Endodermal cell (in vitro differentiated cells): Measurements from ENCODE around the gene MRGPRE. TPM values are rescaled to one million over a fixed set of nuclear protein-coding genes. Genes with fewer than 3 reads are reported as not detected.

ENCODE experiments used
- DNase-seq: peaks from one replicate; pipeline ENCODE4 v3.0.0-alpha.2; 2017
- H3K27ac ChIP-seq: 2 replicates; pipeline ENCODE4 v1.5.1; 2013; ENCODE audit warnings: mild to moderate bottlenecking, low read depth, low read length, moderate library complexity
- H3K27me3 ChIP-seq: 2 replicates; pipeline ENCODE4 v1.6.1; 2013; ENCODE audit warnings: mild to moderate bottlenecking, low read length, moderate library complexity; ENCODE audit not compliant: insufficient read depth, control insufficient read depth, poor library complexity, severe bottlenecking
- H3K36me3 ChIP-seq: 2 replicates; pipeline ENCODE4 v1.7.0; 2013; ENCODE audit warnings: mild to moderate bottlenecking, low read length, moderate library complexity; ENCODE audit not compliant: control insufficient read depth, insufficient read depth
- H3K4me1 ChIP-seq: one replicate; pipeline ENCODE4 v1.7.0; 2013; ENCODE audit warnings: low read length; ENCODE audit not compliant: control insufficient read depth, insufficient read depth
- H3K4me3 ChIP-seq: 2 replicates; pipeline ENCODE4 v1.5.1; 2013; ENCODE audit warnings: mild to moderate bottlenecking, low read length, moderate library complexity
- H3K9ac ChIP-seq: 2 replicates; pipeline ENCODE4 v1.6.1; 2013; ENCODE audit warnings: mild to moderate bottlenecking, low read length, moderate library complexity; ENCODE audit not compliant: poor library complexity, severe bottlenecking; ENCODE audit errors: extremely low read depth
- H3K9me3 ChIP-seq: 2 replicates; pipeline ENCODE4 v1.6.1; 2013; ENCODE audit warnings: mild to moderate bottlenecking, low read length, moderate library complexity; ENCODE audit not compliant: control insufficient read depth
- H3K27ac Mint-ChIP-seq: 2 replicates; pipeline ENCODE4 v1.8.0; 2020; ENCODE audit warnings: mixed read lengths
- H3K27me3 Mint-ChIP-seq: 2 replicates; pipeline ENCODE4 v1.8.0; 2021; ENCODE audit warnings: mild to moderate bottlenecking, mixed read lengths; ENCODE audit not compliant: insufficient read depth
- H3K36me3 Mint-ChIP-seq: 2 replicates; pipeline ENCODE4 v1.8.0; 2020; ENCODE audit warnings: low read depth, mixed read lengths
- H3K4me1 Mint-ChIP-seq: 2 replicates; pipeline ENCODE4 v1.8.0; 2020; ENCODE audit warnings: mixed read lengths
- H3K4me3 Mint-ChIP-seq: 2 replicates; pipeline ENCODE4 v1.8.0; 2020; ENCODE audit warnings: mild to moderate bottlenecking, moderate library complexity, mixed read lengths
- H3K9me3 Mint-ChIP-seq: 2 replicates; pipeline ENCODE4 v1.8.0; 2020; ENCODE audit warnings: mild to moderate bottlenecking, mixed read lengths
- WGBS, 2 experiments: methylation state at CpG; one replicate each; pipeline versions ENCODE4 v1.1.5 to v1.1.7; 2013; ENCODE audit warnings: missing lambda C conversion rate in 2 of 2, mixed read lengths in 1 of 2; ENCODE audit not compliant: insufficient coverage in 1 of 2, insufficient read length in 1 of 2; 5-methylcytosine and 5-hydroxymethylcytosine counted together
- total RNA-seq, 2 donors: library from RNA; stranded (reverse); fragmentation: NEBNext Ultra II Directional in 1 of 2; extraction: Animal tissue kit (Norgen Biotek cat#: 25700) in 1 of 2; gene quantifications; 2 replicates in 1 of 2; 3 replicates in 1 of 2; pipeline ENCODE4 v1.2.1, GENCODE V29; 2021
- TF ChIP-seq, protein P1 (sequence below): fragments of 200-600 bp; sonication (generic); conservative IDR thresholded peaks from 2 replicates; pipeline ENCODE4 v1.5.0; 2021; ENCODE audit warnings: antibody characterized with exemption, mild to moderate bottlenecking

MRGPRE gene
- total RNA-seq, 2 donors from 2014 or later, result not detected

DNA sequence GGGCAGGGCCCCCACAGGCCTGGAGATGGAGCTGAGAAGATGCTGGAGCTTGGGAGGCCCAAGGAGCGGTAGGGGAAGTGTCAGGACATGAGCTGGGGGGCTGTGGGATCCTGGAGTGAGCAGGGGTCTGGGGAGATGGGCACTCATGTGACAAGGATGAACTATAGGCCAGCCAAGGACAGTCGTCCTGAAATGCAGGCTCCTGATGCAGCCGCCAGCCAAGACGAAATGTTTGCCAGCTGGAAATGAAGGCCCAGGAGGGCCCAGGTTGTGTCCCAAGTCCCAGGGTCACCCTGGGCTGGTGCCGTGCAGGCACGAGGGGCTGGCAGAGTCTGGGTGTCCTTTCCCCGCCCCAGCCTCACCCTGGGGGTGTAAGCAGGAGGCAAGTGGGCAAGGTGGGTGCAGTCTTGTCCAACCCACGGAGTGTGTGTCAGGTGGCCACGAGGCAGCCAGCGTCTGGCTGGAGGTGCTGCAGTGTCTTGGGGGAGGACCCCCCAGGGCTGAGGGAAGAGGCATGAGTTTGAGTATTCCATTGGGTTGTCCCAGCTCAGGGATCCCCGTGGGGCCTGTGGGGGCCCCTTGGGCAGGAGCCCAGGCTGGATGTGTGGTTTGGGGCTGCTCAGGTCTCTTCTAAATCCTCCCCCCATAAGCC, 35.0 kb downstream of the MRGPRE start:
- no peak overlapping the region for H3K4me3 Mint-ChIP-seq
- H3K27ac Mint-ChIP-seq, result no peak overlapping the region
- Histone ChIP-seq H3K36me3 (no peaks in the 10 kb centered on the region), H3K27me3 (peaks cover 31% of the 10 kb centered on the region), H3K9ac (no peak overlapping the region), H3K9me3 (no peaks in the 10 kb centered on the region), H3K4me3 (no peak overlapping the region), H3K27ac (no peak overlapping the region), H3K4me1 (no peaks in the 10 kb centered on the region)
- H3K4me1 Mint-ChIP-seq, result no peaks in the 10 kb centered on the region
- WGBS, 2 experiments, result 88 to 100% methylated on average over 1 to 11 of the region's 11 CpGs
- peaks cover 58% of the 10 kb centered on the region for H3K27me3 Mint-ChIP-seq
- TF ChIP-seq, protein P1, sequence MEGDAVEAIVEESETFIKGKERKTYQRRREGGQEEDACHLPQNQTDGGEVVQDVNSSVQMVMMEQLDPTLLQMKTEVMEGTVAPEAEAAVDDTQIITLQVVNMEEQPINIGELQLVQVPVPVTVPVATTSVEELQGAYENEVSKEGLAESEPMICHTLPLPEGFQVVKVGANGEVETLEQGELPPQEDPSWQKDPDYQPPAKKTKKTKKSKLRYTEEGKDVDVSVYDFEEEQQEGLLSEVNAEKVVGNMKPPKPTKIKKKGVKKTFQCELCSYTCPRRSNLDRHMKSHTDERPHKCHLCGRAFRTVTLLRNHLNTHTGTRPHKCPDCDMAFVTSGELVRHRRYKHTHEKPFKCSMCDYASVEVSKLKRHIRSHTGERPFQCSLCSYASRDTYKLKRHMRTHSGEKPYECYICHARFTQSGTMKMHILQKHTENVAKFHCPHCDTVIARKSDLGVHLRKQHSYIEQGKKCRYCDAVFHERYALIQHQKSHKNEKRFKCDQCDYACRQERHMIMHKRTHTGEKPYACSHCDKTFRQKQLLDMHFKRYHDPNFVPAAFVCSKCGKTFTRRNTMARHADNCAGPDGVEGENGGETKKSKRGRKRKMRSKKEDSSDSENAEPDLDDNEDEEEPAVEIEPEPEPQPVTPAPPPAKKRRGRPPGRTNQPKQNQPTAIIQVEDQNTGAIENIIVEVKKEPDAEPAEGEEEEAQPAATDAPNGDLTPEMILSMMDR, result no peak
- no peaks in the 10 kb centered on the region for H3K36me3 Mint-ChIP-seq
- peaks cover under 1% of the 10 kb centered on the region for H3K9me3 Mint-ChIP-seq
- DNase-seq, result no peak

DNA sequence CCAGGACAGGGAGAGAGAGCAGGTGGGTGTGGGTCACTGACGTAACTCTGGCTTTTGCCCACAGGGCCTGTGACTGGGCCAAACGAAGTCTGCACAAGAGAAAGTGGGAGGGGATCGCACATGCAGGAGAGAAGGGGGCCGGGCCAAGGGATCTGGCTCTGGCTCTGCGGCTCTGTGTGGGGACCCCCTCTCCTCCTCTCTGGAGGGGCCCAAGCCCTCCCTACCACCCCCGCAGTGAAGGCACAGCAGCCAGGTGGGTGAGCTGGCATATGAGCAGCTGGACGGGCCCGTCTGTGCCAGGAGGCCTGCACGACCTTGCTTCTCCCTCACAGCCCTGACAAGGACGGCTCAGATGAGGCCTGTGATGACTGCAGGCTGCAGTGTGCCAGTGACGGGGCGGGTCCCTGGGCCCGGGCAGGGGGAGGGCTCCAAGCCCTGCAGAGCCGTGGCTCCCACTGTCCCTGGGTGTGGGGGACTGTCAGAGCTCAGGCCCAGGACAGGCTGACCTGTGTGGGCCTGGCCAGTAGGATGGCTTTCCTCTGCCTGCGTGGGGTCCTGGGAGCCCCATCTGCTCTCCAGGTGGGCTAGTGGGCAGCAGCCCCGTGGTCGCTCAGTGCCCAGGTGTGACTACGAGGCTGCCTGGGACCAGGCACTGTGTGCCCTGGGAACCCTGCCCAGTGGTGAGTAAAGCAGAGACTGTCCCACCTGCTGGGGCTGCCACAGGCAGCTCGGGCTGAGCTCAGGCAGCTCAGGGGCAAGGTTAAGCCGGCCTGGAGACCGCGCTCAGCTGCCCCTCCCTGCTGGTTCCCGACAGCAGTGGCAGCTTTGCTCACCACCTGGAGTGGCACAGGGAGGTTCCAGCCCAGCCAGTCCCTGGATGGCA, 35.8 kb downstream of the MRGPRE start:
- Mint-ChIP-seq H3K4me3 (no peak overlapping the region), H3K4me1 (no peaks in the 10 kb centered on the region), H3K36me3 (no peaks in the 10 kb centered on the region), H3K9me3 (peaks cover 4% of the 10 kb centered on the region), H3K27me3 (peaks cover 58% of the 10 kb centered on the region), H3K27ac (no peak overlapping the region)
- Histone ChIP-seq H3K36me3 (no peaks in the 10 kb centered on the region), H3K9me3 (no peaks in the 10 kb centered on the region), H3K4me1 (no peaks in the 10 kb centered on the region), H3K27me3 (peaks cover 24% of the 10 kb centered on the region), H3K27ac (no peak overlapping the region), H3K9ac (no peak overlapping the region), H3K4me3 (no peak overlapping the region)
- 85 to 88% methylated on average over 13 to 23 of the region's 23 CpGs for WGBS, 2 experiments
- DNase-seq, result peak; percentile 55
- TF ChIP-seq, protein P1, result no peak

DNA sequence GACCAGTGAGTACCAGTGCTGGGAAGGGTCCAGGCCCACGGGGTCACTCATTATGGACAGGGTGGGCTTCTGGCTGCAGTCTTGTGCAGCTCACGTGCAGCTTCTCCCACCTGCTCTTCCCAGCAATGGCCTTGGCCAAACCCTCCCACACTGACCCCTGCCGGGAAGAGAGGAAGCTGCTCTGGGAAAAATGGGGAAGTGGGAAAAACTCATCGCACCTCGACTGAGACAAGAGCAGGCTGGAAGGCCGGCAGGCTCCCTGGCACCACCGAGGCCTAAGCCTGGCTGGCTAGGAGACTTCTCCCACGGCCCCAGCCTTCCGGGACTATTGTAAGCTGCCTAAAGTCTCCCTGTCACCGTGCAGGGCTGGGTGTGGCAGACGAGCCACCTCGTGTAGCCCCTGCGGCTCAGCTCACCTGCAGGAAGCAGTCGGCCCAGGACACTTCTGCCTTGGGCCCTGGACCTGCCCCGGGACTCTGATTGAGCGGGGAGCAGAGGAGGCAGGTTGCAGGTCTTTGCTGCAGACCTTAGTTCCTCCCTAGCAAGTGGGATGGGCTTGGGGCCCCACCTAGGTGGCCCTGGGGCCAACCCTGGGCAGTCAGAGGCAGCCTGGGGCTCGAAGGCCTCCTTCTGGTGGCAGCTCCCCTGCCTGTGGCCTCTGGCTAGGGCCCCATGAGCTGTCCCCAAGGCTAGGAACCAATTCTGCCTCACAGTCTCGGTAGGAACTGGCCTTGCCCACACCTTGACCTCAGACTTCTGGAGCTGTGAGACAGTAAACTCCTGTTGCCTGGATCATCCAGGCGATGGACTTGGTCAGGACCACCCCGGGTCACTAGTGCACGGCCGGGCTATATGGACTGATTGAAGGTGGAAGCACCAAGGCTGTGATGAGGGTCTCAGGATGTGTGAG, 36.7 kb downstream of the MRGPRE start:
- Histone ChIP-seq H3K27ac (no peak overlapping the region), H3K9me3 (no peaks in the 10 kb centered on the region), H3K36me3 (no peaks in the 10 kb centered on the region), H3K4me1 (no peaks in the 10 kb centered on the region), H3K4me3 (no peak overlapping the region), H3K27me3 (peaks cover 17% of the 10 kb centered on the region), H3K9ac (no peak overlapping the region)
- Mint-ChIP-seq H3K4me1 (no peaks in the 10 kb centered on the region), H3K27ac (no peak overlapping the region), H3K4me3 (no peak overlapping the region), H3K27me3 (peaks cover 54% of the 10 kb centered on the region), H3K9me3 (peaks cover 4% of the 10 kb centered on the region), H3K36me3 (no peaks in the 10 kb centered on the region)
- TF ChIP-seq, protein P1, result peak; percentile 21
- DNase-seq, result peak; percentile 69
- 86 to 90% methylated on average over 9 to 22 of the region's 22 CpGs for WGBS, 2 experiments
